Eye (tissue), 1 donor: Measurements from ENCODE around the gene UNC45B.
"Not testable (repeated sequence)": the region's sequence is repeated elsewhere in the genome, so short reads cannot be mapped to it uniquely, and the experiment has no call there.

Experiments used
- DNase-seq: peaks from one replicate; pipeline ENCODE4 v3.0.0-alpha.2; 2015

UNC45B gene

DNA sequence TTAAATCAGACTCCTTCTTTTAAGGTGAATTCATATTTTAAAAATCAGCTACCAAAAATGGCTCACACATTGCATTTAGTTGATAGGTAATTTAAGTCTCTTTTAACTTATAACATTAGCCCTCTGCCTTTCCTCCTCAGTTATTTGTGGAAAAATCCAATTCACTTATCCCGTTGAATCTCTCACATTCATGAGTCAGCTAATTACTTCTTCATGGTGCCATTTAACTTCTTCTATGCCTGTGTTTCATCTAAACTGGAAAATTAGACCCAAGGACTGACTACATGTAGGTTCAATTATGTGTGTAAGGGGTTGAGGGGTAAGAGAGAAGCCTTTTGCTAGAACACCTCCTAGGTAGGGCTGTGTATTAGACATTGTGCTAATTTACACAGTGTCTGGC is 76.8 kb downstream of the UNC45B start:
- no peak for DNase-seq

DNA sequence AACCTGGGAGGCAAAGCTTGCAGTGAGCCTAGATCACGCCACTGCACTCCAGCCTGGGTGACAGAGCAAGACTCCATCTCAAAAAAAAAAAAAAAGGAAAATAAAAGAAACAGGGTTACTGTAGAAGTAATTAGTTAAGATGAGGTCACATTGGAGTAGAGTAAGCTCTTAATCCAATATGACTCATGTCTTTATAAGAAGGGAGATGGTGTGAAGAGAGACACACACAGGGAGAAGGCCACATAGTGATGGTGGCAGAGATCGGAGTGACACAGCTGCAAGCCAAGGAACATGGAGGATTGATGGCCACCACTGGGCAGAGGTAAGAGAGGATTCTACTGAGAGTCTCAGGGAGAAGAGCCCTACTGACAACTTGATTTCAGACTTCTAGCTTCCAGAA is 79.9 kb downstream of the UNC45B start:
- DNase-seq = no peak

DNA sequence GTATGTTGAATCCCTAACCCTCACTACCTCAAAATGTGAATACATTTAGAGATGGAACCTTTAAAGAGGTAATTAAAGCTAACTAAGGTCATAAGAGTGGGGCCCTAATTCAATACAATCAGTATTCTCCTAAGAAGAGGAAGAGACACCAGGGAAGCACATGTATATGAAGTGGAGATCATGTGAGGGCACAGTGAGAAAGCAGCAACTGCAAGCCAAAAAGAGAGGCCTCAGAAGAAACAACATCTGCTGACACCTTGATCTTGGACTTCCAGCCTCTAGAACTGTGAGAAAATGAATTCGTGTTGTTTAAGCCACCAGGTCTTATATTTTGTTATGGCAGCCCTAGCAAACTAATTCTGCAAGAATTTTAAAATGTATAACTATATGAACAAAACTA is 82.0 kb downstream of the UNC45B start:
- no peak for DNase-seq

DNA sequence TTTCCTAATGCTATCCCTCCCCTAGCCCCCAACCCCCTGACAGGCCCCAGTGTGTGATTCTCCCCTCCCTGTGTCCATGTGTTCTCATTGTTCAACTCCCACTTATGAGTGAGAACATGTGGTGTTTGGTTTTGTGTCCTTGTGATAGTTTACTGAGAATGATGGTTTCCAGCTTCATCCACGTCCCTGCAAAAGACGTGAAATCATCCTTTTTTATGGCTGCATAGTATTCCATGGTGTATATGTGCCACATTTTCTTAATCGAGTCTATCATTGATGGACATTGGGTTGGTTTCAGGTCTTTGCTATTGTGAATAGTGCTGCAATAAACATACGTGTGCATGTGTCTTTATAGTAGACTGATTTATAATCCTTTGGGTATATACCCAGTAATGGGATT is 86.7 kb downstream of the UNC45B start:
- not testable (repeated sequence) for DNase-seq

DNA sequence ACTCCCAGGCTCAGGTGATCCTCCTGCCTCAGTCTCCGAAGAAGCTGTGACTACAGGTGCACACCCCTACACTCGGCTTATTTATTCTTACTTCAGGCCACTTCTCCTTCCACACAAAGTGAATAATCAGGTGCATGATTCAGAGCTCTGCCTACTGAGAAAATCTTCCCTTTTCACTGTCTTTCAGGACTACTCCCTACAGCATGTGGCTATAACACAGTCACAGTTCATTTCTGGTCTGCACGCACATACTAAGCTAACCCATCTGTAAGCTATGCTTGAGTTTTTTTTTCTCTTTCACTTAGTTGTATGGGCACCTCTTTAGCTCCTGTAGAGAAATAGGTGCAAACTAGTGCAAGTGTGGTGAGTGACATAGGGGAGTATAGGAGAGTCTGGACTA is 87.7 kb downstream of the UNC45B start:
- DNase-seq = no peak

DNA sequence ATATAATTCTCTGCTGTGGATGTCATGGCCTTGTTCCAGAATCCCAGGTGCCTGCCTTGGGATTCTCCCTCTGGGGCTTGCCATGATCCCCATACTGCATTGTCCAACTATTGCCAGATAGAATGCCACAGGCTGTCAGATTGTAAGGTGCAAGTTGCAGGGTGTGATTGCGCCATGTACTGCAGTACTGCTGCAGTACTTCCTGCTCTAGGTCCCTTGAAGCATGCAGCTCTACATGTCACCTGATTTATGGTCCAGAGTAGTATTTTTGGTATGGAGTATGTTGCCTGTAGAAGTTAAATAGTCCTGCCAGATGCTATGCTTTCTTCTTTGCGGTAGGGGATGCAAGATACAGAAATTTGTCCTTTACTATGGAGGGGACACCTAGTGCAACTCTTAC is 88.3 kb downstream of the UNC45B start:
- DNase-seq = no peak

DNA sequence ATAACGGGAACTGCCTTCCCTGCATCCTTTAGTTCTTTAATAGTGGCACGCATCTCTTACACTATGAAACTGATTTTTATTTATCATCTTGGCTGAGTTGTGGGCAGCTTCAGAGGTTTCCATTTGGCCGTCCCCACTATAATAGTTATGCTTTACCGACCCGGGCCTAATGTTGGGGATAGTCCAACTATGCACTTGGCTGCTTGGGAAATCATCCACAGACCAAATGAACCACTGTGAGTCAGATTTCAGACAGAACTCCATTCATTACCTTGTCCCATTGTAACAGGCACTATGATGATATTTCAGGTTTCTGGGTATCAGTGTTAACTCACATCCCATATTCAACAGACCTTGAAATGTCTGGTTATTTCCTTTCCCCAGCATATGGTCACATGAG is 89.2 kb downstream of the UNC45B start:
- no peak for DNase-seq

DNA sequence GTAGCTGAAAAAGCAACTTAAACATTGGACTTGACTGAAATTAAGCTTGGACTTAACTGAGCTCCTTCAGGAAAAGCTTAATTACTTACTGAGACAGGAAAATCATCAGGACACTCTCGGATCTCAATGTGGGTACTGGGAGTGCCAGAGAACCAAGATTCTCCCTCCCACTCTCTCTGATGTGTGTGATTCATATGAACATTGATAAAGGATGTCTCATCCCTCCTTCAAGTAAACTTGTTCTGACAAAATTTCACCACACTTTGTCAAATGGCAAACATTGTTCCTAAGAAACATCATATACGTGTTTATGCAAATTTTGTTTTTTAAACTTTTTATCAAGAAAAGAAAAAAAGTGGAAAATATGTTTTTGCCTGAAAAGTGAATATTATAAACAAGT is 91.2 kb downstream of the UNC45B start:
- no peak for DNase-seq
